ENCODE data around the gene SLCO3A1. TPM values are rescaled to one million over a fixed set of nuclear protein-coding genes. Genes with fewer than 3 reads are reported as not detected.
"Not testable (repeated sequence)": the region's sequence is repeated elsewhere in the genome, so short reads cannot be mapped to it uniquely, and the experiment has no call there.

Gene SLCO3A1
- total RNA-seq, 1 donor = 8.6 TPM

DNA sequence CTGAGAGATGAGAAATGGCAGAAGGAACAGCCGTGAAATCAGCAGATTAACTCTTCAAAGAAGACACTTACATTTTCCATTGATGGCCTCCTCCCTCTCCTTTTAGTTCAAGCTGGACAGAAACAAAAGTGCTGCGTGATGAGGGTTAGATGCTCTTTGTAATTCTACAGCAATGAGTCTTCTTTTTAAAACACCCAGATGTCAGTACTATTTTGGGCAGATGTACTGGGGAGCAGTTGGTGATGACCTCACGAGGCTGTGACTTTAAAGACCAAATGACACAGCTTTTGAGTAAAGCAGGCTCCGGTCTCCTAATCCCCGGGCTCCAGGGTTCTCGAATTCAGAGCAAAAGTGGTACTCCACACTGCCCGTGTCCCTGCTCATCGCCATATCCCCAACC is 198.2 kb downstream of the SLCO3A1 start:
- TF ChIP-seq, protein P1, sequence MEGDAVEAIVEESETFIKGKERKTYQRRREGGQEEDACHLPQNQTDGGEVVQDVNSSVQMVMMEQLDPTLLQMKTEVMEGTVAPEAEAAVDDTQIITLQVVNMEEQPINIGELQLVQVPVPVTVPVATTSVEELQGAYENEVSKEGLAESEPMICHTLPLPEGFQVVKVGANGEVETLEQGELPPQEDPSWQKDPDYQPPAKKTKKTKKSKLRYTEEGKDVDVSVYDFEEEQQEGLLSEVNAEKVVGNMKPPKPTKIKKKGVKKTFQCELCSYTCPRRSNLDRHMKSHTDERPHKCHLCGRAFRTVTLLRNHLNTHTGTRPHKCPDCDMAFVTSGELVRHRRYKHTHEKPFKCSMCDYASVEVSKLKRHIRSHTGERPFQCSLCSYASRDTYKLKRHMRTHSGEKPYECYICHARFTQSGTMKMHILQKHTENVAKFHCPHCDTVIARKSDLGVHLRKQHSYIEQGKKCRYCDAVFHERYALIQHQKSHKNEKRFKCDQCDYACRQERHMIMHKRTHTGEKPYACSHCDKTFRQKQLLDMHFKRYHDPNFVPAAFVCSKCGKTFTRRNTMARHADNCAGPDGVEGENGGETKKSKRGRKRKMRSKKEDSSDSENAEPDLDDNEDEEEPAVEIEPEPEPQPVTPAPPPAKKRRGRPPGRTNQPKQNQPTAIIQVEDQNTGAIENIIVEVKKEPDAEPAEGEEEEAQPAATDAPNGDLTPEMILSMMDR (IDR thresholded peaks at IDR 0.05; ENCODE audit: insufficient read depth, low read depth, low read length) = no peak
- no peak overlapping the region for H3K4me3 ChIP-seq (ENCODE audit: low read depth, low read length)
- DNase-seq (ENCODE audit: low read depth) = no peak

GRCh38 chr15:92053753-92054316 is 200.3 kb downstream of the SLCO3A1 start:
- TF ChIP-seq, protein P1 (IDR thresholded peaks at IDR 0.05; ENCODE audit: insufficient read depth, low read depth, low read length) = peak; percentile 13
- DNase-seq (ENCODE audit: low read depth) = no peak

DNA sequence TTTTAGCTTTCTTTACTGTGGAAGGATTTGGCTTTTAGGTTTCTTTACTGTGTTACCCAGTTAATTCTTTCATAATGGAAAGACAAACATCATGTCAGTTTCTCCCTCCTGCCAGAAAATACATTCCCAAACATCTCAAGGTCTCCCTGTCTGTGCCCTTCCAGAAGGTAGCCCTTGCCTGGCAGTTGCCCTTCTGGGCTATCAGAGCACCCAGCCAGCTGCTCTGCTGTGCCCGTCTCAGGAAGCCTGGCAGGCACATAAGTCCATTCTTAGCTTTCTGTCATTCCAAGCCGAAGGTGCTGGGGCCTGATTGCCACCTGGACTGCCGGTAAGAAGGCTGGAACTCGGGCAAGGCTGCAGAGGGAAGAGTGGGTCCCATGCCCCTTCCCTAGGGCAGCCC is 203.4 kb downstream of the SLCO3A1 start:
- no peak for DNase-seq (ENCODE audit: low read depth)
- TF ChIP-seq, protein P1 (IDR thresholded peaks at IDR 0.05; ENCODE audit: insufficient read depth, low read depth, low read length) = no peak
- H3K4me3 ChIP-seq (ENCODE audit: low read depth, low read length) = no peak overlapping the region

More at GRCh38 chr15:92053753-92054316, 200.3 kb downstream of the SLCO3A1 start:
- H3K4me3 ChIP-seq (ENCODE audit: low read depth, low read length) = no peak overlapping the region

- no peak for DNase-seq (ENCODE audit: low read depth)
- TF ChIP-seq, protein P1 (IDR thresholded peaks at IDR 0.05; ENCODE audit: insufficient read depth, low read depth, low read length) = no peak
- H3K4me3 ChIP-seq (ENCODE audit: low read depth, low read length) = no peak overlapping the region
These were observed 205.8 kb downstream of the SLCO3A1 start for GRCh38 chr15:92059036-92059970.

DNA sequence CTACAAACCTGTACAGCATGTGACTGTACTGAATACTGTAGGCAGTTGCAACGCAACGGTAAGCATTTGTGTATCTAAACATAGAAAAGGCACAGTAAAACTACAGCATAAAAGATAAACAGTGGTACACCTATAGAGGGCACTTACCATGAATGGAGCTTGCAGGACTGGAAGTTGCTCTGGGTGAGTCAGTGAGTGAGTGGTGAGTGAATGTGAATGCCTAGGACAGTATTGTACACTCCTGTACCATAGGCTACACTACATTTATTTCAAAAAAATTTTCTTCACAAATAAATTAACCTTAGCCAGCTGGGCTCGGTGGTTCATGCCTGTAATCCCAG is 206.4 kb downstream of the SLCO3A1 start:
- not testable (repeated sequence) for H3K4me3 ChIP-seq (ENCODE audit: low read depth, low read length); DNase-seq (ENCODE audit: low read depth)

- no peak for DNase-seq (ENCODE audit: low read depth)
- H3K4me3 ChIP-seq (ENCODE audit: low read depth, low read length) = no peak overlapping the region
- TF ChIP-seq, protein P1 (IDR thresholded peaks at IDR 0.05; ENCODE audit: insufficient read depth, low read depth, low read length) = no peak
These were observed 208.1 kb downstream of the SLCO3A1 start for GRCh38 chr15:92061511-92062195.

- H3K4me3 ChIP-seq (ENCODE audit: low read depth, low read length) = no peak overlapping the region
- TF ChIP-seq, protein P1 (IDR thresholded peaks at IDR 0.05; ENCODE audit: insufficient read depth, low read depth, low read length) = no peak
- DNase-seq (ENCODE audit: low read depth) = no peak
These were observed 209.0 kb downstream of the SLCO3A1 start for GRCh38 chr15:92062505-92062904.

Data from fibroblast of villous mesenchyme (primary cell).